ENCODE data around the gene NCKAP5.

DNA sequence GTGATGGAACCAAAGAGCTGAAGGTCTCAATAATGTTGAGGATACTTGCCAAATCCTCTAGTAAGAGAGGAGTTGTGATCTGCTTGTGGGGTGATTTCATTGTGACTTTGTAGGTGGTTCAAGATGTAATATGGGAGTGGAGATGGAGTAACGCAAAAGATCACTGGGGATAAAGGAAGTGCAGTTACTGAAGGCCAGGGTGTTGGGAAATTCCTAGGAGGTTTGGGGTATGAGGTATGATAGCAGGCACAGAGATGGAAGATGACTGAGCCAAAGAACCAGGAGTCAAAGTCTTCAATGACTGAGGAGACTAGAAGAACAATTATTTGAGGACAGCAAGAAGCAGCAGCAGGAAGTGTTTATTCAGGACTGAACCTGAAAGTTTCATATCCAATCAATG lies 222.6 kb downstream of the NCKAP5 start:
- TF ChIP-seq POLR2AphosphoS5 (IDR thresholded peaks at IDR 0.05; ENCODE audit: low read depth, low read length) (no peak), SIN3A (IDR thresholded peaks at IDR 0.05; ENCODE audit: borderline replicate concordance, insufficient read depth, low read length) (no peak), TAF1 (IDR thresholded peaks at IDR 0.05; ENCODE audit: borderline replicate concordance, insufficient read depth, low read length) (no peak), FOXP2 (optimal IDR thresholded peaks at IDR 0.05; ENCODE audit: borderline replicate concordance, extremely low read depth, extremely low read length, insufficient read depth) (no peak)
- TF ChIP-seq, protein P1, sequence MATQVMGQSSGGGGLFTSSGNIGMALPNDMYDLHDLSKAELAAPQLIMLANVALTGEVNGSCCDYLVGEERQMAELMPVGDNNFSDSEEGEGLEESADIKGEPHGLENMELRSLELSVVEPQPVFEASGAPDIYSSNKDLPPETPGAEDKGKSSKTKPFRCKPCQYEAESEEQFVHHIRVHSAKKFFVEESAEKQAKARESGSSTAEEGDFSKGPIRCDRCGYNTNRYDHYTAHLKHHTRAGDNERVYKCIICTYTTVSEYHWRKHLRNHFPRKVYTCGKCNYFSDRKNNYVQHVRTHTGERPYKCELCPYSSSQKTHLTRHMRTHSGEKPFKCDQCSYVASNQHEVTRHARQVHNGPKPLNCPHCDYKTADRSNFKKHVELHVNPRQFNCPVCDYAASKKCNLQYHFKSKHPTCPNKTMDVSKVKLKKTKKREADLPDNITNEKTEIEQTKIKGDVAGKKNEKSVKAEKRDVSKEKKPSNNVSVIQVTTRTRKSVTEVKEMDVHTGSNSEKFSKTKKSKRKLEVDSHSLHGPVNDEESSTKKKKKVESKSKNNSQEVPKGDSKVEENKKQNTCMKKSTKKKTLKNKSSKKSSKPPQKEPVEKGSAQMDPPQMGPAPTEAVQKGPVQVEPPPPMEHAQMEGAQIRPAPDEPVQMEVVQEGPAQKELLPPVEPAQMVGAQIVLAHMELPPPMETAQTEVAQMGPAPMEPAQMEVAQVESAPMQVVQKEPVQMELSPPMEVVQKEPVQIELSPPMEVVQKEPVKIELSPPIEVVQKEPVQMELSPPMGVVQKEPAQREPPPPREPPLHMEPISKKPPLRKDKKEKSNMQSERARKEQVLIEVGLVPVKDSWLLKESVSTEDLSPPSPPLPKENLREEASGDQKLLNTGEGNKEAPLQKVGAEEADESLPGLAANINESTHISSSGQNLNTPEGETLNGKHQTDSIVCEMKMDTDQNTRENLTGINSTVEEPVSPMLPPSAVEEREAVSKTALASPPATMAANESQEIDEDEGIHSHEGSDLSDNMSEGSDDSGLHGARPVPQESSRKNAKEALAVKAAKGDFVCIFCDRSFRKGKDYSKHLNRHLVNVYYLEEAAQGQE (IDR thresholded peaks at IDR 0.05; ENCODE audit: insufficient read depth in 1 of 2, low read depth in 2 of 2, low read length in 2 of 2), result no peak

All from PFSK-1 (cell line).